ENCODE data around the gene CHURC1. TPM values are rescaled to one million over a fixed set of nuclear protein-coding genes. Genes with fewer than 3 reads are reported as not detected.

Gene CHURC1
- total and polyA plus RNA-seq, 2 of the 13 experiments (the other 11 are each of a cell fraction or from before 2014, with no cell fraction given): 41.1 to 74.4 TPM

GRCh38 chr14:64956697-64957406 lies 42.6 kb downstream of the CHURC1 start:
- no peak overlapping the region for H3K4me2 ChIP-seq (ENCODE audit: low read depth, low read length)
- H4K20me1 ChIP-seq (ENCODE audit: insufficient read depth, low read length): no peaks in the 10 kb centered on the region
- 100% methylated on average over 8 of the region's 8 CpGs for WGBS (ENCODE audit: low lambda C conversion rate)
- intact Hi-C loops (cut with micrococcal nuclease; ENCODE audit: unreplicated experiment) (no loop called here), in situ Hi-C loops (cut with HindIII; ENCODE audit: extremely low pct_ligation_motif_present, low pct_unique_long_range_greater_than_20kb) (no loop called here)
- FAIRE-seq (no peak), ATAC-seq (no peak), DNase-seq (ENCODE audit: low spot score) (no peak)
- TF ChIP-seq ZBTB7A (CRISPR knock-in tag; IDR thresholded peaks at IDR 0.05) (no peak), ZNF703 (CRISPR knock-in tag; IDR thresholded peaks at IDR 0.05; ENCODE audit: borderline replicate concordance) (no peak), SP1 (IDR thresholded peaks at IDR 0.05) (no peak), SP1 (CRISPR knock-in tag; IDR thresholded peaks at IDR 0.05) (no peak), ZNF296 (CRISPR knock-in tag; conservative IDR thresholded peaks at IDR 0.05) (no peak), ZNF816 (CRISPR knock-in tag; IDR thresholded peaks at IDR 0.05; ENCODE audit: borderline replicate concordance) (no peak), EED (CRISPR knock-in tag; IDR thresholded peaks at IDR 0.05) (no peak), ZSCAN29 (CRISPR knock-in tag; conservative IDR thresholded peaks at IDR 0.05) (no peak), NR2F1 (CRISPR knock-in tag; IDR thresholded peaks at IDR 0.05) (no peak), ZUFSP (CRISPR knock-in tag; IDR thresholded peaks at IDR 0.05; ENCODE audit: borderline replicate concordance) (no peak), ZNF10 (CRISPR knock-in tag; IDR thresholded peaks at IDR 0.05; ENCODE audit: borderline replicate concordance, low read depth) (no peak), ZNF891 (CRISPR knock-in tag; IDR thresholded peaks at IDR 0.05) (no peak), CREB3 (CRISPR knock-in tag; IDR thresholded peaks at IDR 0.05) (no peak), SOX6 (IDR thresholded peaks at IDR 0.05) (no peak), SOX6 (CRISPR knock-in tag; IDR thresholded peaks at IDR 0.05) (no peak), BORCS8-MEF2B (CRISPR knock-in tag; IDR thresholded peaks at IDR 0.05) (no peak)
- ChIA-PET POLR2A (interaction anchor here (1.6 to 2.5 kb wide), 2 partner anchors 8 to 30 kb away, joined by 4 to 9 read pairs; partner anchors contain the start of gene FNTB), CTCF (ENCODE audit: low intra/inter-chr PET ratio, low total read pairs) (no interaction called here)
- H3K36me3 ChIP-seq (replicated peaks in 1 of 2; ENCODE audit: control insufficient read depth in 1 of 2, insufficient read depth in 2 of 2, low read length in 2 of 2): no peaks in the 10 kb centered on the region; a peak in 1 of 5 replicates
- H3K27ac ChIP-seq (ENCODE audit: extremely low read length, insufficient read depth, low read length): no peak overlapping the region
- BruUV-seq (replicated peaks): no TSS peak
- H3K4me1 ChIP-seq (ENCODE audit: insufficient read depth, low read length): peaks cover 21% of the 10 kb centered on the region
- no peaks in the 10 kb centered on the region for H3K27me3 ChIP-seq (ENCODE audit: control insufficient read depth in 1 of 2, insufficient read depth in 2 of 2, low read length in 2 of 2)
- no peaks in the 10 kb centered on the region for H3K79me2 ChIP-seq (ENCODE audit: insufficient read depth, low read length)
- H2AFZ ChIP-seq (ENCODE audit: low read length): no peak overlapping the region
- H3K9ac ChIP-seq (ENCODE audit: insufficient read depth, low read depth, low read length): no peak overlapping the region
- no peaks in the 10 kb centered on the region for H3K9me3 ChIP-seq (ENCODE audit: low read length)
- H3K4me3 ChIP-seq (replicated peaks in 1 of 3; ENCODE audit: insufficient read depth in 1 of 3, low read depth in 2 of 3, low read length in 3 of 3): no peak overlapping the region
